SU-DHL-6 (cell line): Measurements from ENCODE around the gene UBE2J2.

Experiments used
- H2AFZ ChIP-seq: fragments of 200-600 bp; sonication (generic); 2 replicates; pipeline ENCODE4 v1.6.1; 2014; ENCODE audit warnings: low read depth, mild to moderate bottlenecking, moderate library complexity, mixed read lengths, antibody characterized with exemption, low read length; ENCODE audit not compliant: severe bottlenecking
- H3F3A ChIP-seq: fragments of 200-600 bp; shearing (Covaris generic); 2 replicates; pipeline ENCODE4 v1.6.0; 2016; ENCODE audit warnings: antibody characterized with exemption, mild to moderate bottlenecking; ENCODE audit not compliant: insufficient read depth
- H3K27ac ChIP-seq: fragments of 200-600 bp; sonication (generic); 2 replicates; pipeline ENCODE4 v1.5.1; 2016; ENCODE audit warnings: low read depth, mild to moderate bottlenecking, low read length, moderate library complexity, mixed read lengths
- H3K27me3 ChIP-seq: fragments of 200-600 bp; sonication (generic), shearing (Covaris generic); 2 replicates; pipeline ENCODE4 v1.6.0; 2014; ENCODE audit warnings: mild to moderate bottlenecking, low read length
- H3K36me3 ChIP-seq: fragments of 200-600 bp; sonication (generic); 2 replicates; pipeline ENCODE4 v1.6.1; 2014; ENCODE audit warnings: mild to moderate bottlenecking, low read length, mixed read lengths
- H3K4me2 ChIP-seq: fragments of 300-600, 200-600 bp; shearing (Covaris generic), sonication (generic); 2 replicates; pipeline ENCODE4 v1.6.0; 2014; ENCODE audit warnings: low read length, low read depth, mild to moderate bottlenecking; ENCODE audit not compliant: poor library complexity, severe bottlenecking
- H3K4me3 ChIP-seq: fragments of 200-600 bp; sonication (generic); 2 replicates; pipeline ENCODE4 v1.5.1; 2014; ENCODE audit warnings: antibody characterized with exemption, low read length, mild to moderate bottlenecking, mixed read lengths; ENCODE audit not compliant: insufficient read depth, poor library complexity, severe bottlenecking
- H3K79me2 ChIP-seq: fragments of 200-600 bp; sonication (generic); 2 replicates; pipeline ENCODE4 v1.6.1; 2014; ENCODE audit warnings: mild to moderate bottlenecking, low read length, moderate library complexity; ENCODE audit not compliant: insufficient read depth
- H3K9ac ChIP-seq: fragments of 200-600 bp; sonication (generic); 2 replicates; pipeline ENCODE4 v1.7.0; 2014; ENCODE audit warnings: mild to moderate bottlenecking, low read length
- H3K9me2 ChIP-seq: fragments of 200-600 bp; sonication (generic); replicated peaks from 2 replicates; pipeline ENCODE4 v1.6.1; 2014; ENCODE audit warnings: low read length; ENCODE audit not compliant: insufficient read depth
- H3K9me3 ChIP-seq: fragments of 200-600 bp; sonication (generic); 2 replicates; pipeline ENCODE4 v1.6.1; 2014; ENCODE audit warnings: low read length, mixed read lengths; ENCODE audit not compliant: insufficient read depth
- H4K20me1 ChIP-seq: fragments of 200-600 bp; sonication (generic); 2 replicates; pipeline ENCODE4 v1.6.1; 2014; ENCODE audit warnings: low read depth, mild to moderate bottlenecking, antibody characterized with exemption, low read length, moderate library complexity, mixed read lengths
- CTCF ChIP-seq: fragments of 200-600 bp; sonication (generic); IDR thresholded peaks from one replicate; pipeline ENCODE4 v1.5.1; 2017; ENCODE audit warnings: antibody characterized with exemption, mild to moderate bottlenecking, low read length, moderate library complexity; ENCODE audit not compliant: insufficient read depth, poor library complexity, severe bottlenecking
- EZH2phosphoT487 ChIP-seq: fragments of 200-600 bp; sonication (generic), shearing (Covaris generic); conservative IDR thresholded peaks from 2 replicates; pipeline ENCODE4 v1.6.1; 2018; ENCODE audit warnings: mild to moderate bottlenecking, antibody characterized with exemption, low read length, moderate library complexity, mixed read lengths

The UBE2J2 gene

GRCh38 chr1:1273512-1274298 is at the start of gene UBE2J2:
TSS of gene UBE2J2 (minus strand) at chr1:1273854. CDS start at chr1:1267992, 5,862 bp downstream.
- peaks cover 40% of the 10 kb centered on the region for H3K79me2 ChIP-seq
- no peaks in the 10 kb centered on the region for H3K9me2 ChIP-seq
- peak within 1 kb of the TSS; percentile 43 for H3K27ac ChIP-seq
- peak within 1 kb of the TSS; percentile 97 for H3K9ac ChIP-seq
- peak within 1 kb of the TSS; percentile 93 for H2AFZ ChIP-seq
- H3K9me3 ChIP-seq, result no peaks in the 10 kb centered on the region
- H3F3A ChIP-seq, result no peaks in the 10 kb centered on the region
- H3K27me3 ChIP-seq, result no peaks in the 10 kb centered on the region
- H3K4me2 ChIP-seq, result peak within 1 kb of the TSS; percentile 90
- H4K20me1 ChIP-seq, result peaks cover 4% of the 10 kb centered on the region; the same call in 1 of the 2 replicates
- no peaks in the 10 kb centered on the region for H3K36me3 ChIP-seq
- TF ChIP-seq EZH2phosphoT487 (no peak), CTCF (no peak)
- H3K4me3 ChIP-seq, result peak within 1 kb of the TSS; percentile 92

GRCh38 chr1:1322952-1323351 is 49.3 kb upstream of the UBE2J2 start:
- Histone ChIP-seq H3K27me3 (no peaks in the 10 kb centered on the region), H3K36me3 (no peaks in the 10 kb centered on the region), H2AFZ (no peak overlapping the region), H4K20me1 (no peaks in the 10 kb centered on the region; the same call in 1 of the 2 replicates), H3K27ac (no peak overlapping the region), H3K79me2 (peaks cover 52% of the 10 kb centered on the region), H3F3A (peaks cover 7% of the 10 kb centered on the region), H3K4me3 (no peak overlapping the region), H3K9me3 (no peaks in the 10 kb centered on the region), H3K9me2 (no peaks in the 10 kb centered on the region), H3K4me2 (peak overlapping the region; percentile 53), H3K9ac (no peak overlapping the region; the same call in 1 of the 2 replicates)
- TF ChIP-seq CTCF (no peak), EZH2phosphoT487 (no peak)

- H3F3A ChIP-seq, result peaks cover 11% of the 10 kb centered on the region
- no peaks in the 10 kb centered on the region; the same call in 1 of the 2 replicates for H4K20me1 ChIP-seq
- H3K79me2 ChIP-seq, result peaks cover 54% of the 10 kb centered on the region
- no peak overlapping the region for H2AFZ ChIP-seq
- no peaks in the 10 kb centered on the region for H3K27me3 ChIP-seq
- no peaks in the 10 kb centered on the region for H3K9me2 ChIP-seq
- no peak for TF ChIP-seq CTCF
- TF ChIP-seq EZH2phosphoT487, result no peak
- H3K9me3 ChIP-seq, result no peaks in the 10 kb centered on the region
- H3K36me3 ChIP-seq, result no peaks in the 10 kb centered on the region
- no peak overlapping the region for H3K9ac ChIP-seq
- no peak overlapping the region for H3K27ac ChIP-seq
- H3K4me3 ChIP-seq, result no peak overlapping the region
- no peak overlapping the region for H3K4me2 ChIP-seq
These were observed 48.8 kb upstream of the UBE2J2 start for GRCh38 chr1:1322418-1322817.
